H1 (cell line): ENCODE data around the gene GALNT2. TPM values are rescaled to one million over a fixed set of nuclear protein-coding genes. Genes with fewer than 3 reads are reported as not detected.

Experiments used
- CTCF ChIA-PET: fragments of 300-600 bp; sonication (Branson Sonifier 250); formaldehyde crosslinking; loops from one replicate; lab custom pipeline; 2021; ENCODE audit not compliant: partially characterized antibody; lab: Charles Lee
- POLR2A ChIA-PET: fragments of 300-600 bp; sonication (Branson Sonifier 250); formaldehyde crosslinking; loops from one replicate; lab custom pipeline; 2021; ENCODE audit warnings: inconsistent platforms; ENCODE audit not compliant: partially characterized antibody; lab: Charles Lee
- DNase-seq, 2 experiments: peaks; one replicate each; pipeline versions ENCODE4 v3.0.0 to v3.0.0-alpha.2; 2010 to 2022; ENCODE audit warnings: low spot score in 2 of 2, low read depth in 1 of 2, mixed read lengths in 1 of 2
- FAIRE-seq: peaks from 2 replicates; lab custom pipeline; 2011; peaks lifted over from hg19 to GRCh38; lab: Jason Lieb, UNC
- H2AFZ ChIP-seq: 2 replicates; pipeline ENCODE4 v1.8.1; 2012; ENCODE audit warnings: low read length, inconsistent platforms
- H2AK5ac ChIP-seq: 2 replicates; pipeline ENCODE4 v1.6.1; 2013; ENCODE audit warnings: low read depth, low read length
- H2BK120ac ChIP-seq: replicated peaks from 2 replicates; pipeline ENCODE3; 2013; ENCODE audit warnings: low read depth, low read length, inconsistent platforms
- H2BK12ac ChIP-seq: 2 replicates; pipeline ENCODE4 v1.6.1; 2013; ENCODE audit warnings: low read depth, low read length
- H2BK15ac ChIP-seq: 2 replicates; pipeline ENCODE4 v1.6.1; 2013; ENCODE audit warnings: low read length
- H2BK20ac ChIP-seq: 2 replicates; pipeline ENCODE4 v1.6.1; 2013; ENCODE audit warnings: low read length
- H2BK5ac ChIP-seq: 2 replicates; pipeline ENCODE4 v1.6.1; 2013; ENCODE audit warnings: low read depth, low read length
- H3K14ac ChIP-seq: 2 replicates; pipeline ENCODE4 v1.6.1; 2013; ENCODE audit warnings: inconsistent platforms; ENCODE audit not compliant: insufficient read length
- H3K18ac ChIP-seq: 2 replicates; pipeline ENCODE4 v1.6.1; 2013; ENCODE audit warnings: low read length; ENCODE audit errors: extremely low read depth
- H3K23ac ChIP-seq: 2 replicates; pipeline ENCODE4 v1.6.1; 2013; ENCODE audit warnings: inconsistent platforms; ENCODE audit not compliant: insufficient read length
- H3K23me2 ChIP-seq: 2 replicates; pipeline ENCODE4 v1.6.1; 2013; ENCODE audit warnings: low read depth, low read length
- H3K27ac ChIP-seq: 2 replicates; pipeline ENCODE4 v1.6.1; 2011; ENCODE audit warnings: low read depth, low read length, inconsistent platforms
- H3K27me3 ChIP-seq, 4 experiments: replicated peaks in 1 of 4; 1 replicate in 1 of 4; 2 replicates in 3 of 4; pipeline versions ENCODE4 v1.6.1 to v1.8.1; 2011 to 2013; ENCODE audit warnings: low read length in 3 of 4, mild to moderate bottlenecking in 3 of 4, inconsistent platforms in 2 of 4, mixed read lengths in 2 of 4, moderate library complexity in 1 of 4; ENCODE audit not compliant: control insufficient read depth in 3 of 4, insufficient read depth in 3 of 4; ENCODE audit errors: extremely low read depth in 1 of 4
- H3K36me3 ChIP-seq, 4 experiments: 2 replicates each; pipeline versions ENCODE4 v1.6.1 to v1.8.1; 2011 to 2013; ENCODE audit warnings: mild to moderate bottlenecking in 4 of 4, low read length in 3 of 4, moderate library complexity in 2 of 4, control low read depth in 1 of 4, inconsistent platforms in 1 of 4; ENCODE audit not compliant: insufficient read depth in 4 of 4, control insufficient read depth in 2 of 4
- H3K4ac ChIP-seq: replicated peaks from 2 replicates; pipeline ENCODE3; 2013; ENCODE audit warnings: low read length, low read depth, mixed read lengths, inconsistent platforms; ENCODE audit not compliant: insufficient read length
- H3K4me1 ChIP-seq, 4 experiments: replicated peaks in 1 of 4; 1 replicate in 1 of 4; 2 replicates in 3 of 4; pipeline versions ENCODE4 v1.6.1 to v1.8.1; 2011 to 2013; ENCODE audit warnings: low read length in 3 of 4, inconsistent platforms in 2 of 4, mixed read lengths in 1 of 4; ENCODE audit not compliant: insufficient read depth in 4 of 4, control insufficient read depth in 3 of 4
- H3K4me2 ChIP-seq, 2 experiments: 2 replicates each; pipeline versions ENCODE4 v1.6.1 to v1.8.1; 2011 to 2013; ENCODE audit warnings: low read depth in 2 of 2, low read length in 2 of 2, control low read depth in 1 of 2, inconsistent platforms in 1 of 2, mild to moderate bottlenecking in 1 of 2; ENCODE audit not compliant: insufficient read depth in 1 of 2
- H3K4me3 ChIP-seq, 4 experiments: fragments of 200-600, 300-600 bp in 1 of 4; sonication (generic), shearing (Covaris generic), sonication (Bioruptor Twin) in 1 of 4; 2 replicates each; pipeline versions ENCODE4 v1.5.1 to v1.8.1; 2011 to 2016; ENCODE audit warnings: low read length in 4 of 4, low read depth in 3 of 4, control low read depth in 2 of 4, inconsistent platforms in 2 of 4, mild to moderate bottlenecking in 2 of 4, mixed read lengths in 1 of 4, moderate library complexity in 1 of 4; ENCODE audit not compliant: insufficient read depth in 2 of 4; ENCODE audit errors: extremely low read depth in 1 of 4
- H3K56ac ChIP-seq: replicated peaks from 2 replicates; pipeline ENCODE3; 2013; ENCODE audit warnings: low read depth, mild to moderate bottlenecking, mixed read lengths, low read length, inconsistent platforms; ENCODE audit not compliant: insufficient read length
- H3K79me1 ChIP-seq: 2 replicates; pipeline ENCODE4 v1.6.1; 2013; ENCODE audit warnings: low read depth, low read length, control low read depth
- H3K79me2 ChIP-seq, 2 experiments: 2 replicates each; pipeline versions ENCODE4 v1.6.1 to v1.8.1; 2012 to 2013; ENCODE audit warnings: low read length in 2 of 2, mild to moderate bottlenecking in 2 of 2, inconsistent platforms in 1 of 2; ENCODE audit not compliant: insufficient read depth in 2 of 2, control insufficient read depth in 1 of 2
- H3K9ac ChIP-seq, 4 experiments: replicated peaks in 1 of 4; 1 replicate in 1 of 4; 2 replicates in 3 of 4; pipeline versions ENCODE4 v1.6.1 to v1.8.1; 2011 to 2013; ENCODE audit warnings: low read depth in 3 of 4, low read length in 3 of 4, control low read depth in 2 of 4, mild to moderate bottlenecking in 2 of 4, moderate library complexity in 2 of 4, inconsistent platforms in 1 of 4; ENCODE audit errors: extremely low read depth in 1 of 4
- H3K9me3 ChIP-seq, 2 experiments: 2 replicates each; pipeline versions ENCODE4 v1.6.1 to v1.8.1; 2012 to 2013; ENCODE audit warnings: mild to moderate bottlenecking in 2 of 2, moderate library complexity in 2 of 2, control low read depth in 1 of 2, inconsistent platforms in 1 of 2, low read depth in 1 of 2, low read length in 1 of 2, mixed read lengths in 1 of 2; ENCODE audit not compliant: insufficient read depth in 2 of 2
- H4K20me1 ChIP-seq, 2 experiments: replicated peaks in 1 of 2; 2 replicates each; pipeline versions ENCODE3 to v1.8.1; 2011 to 2013; ENCODE audit warnings: inconsistent platforms in 2 of 2, low read length in 2 of 2, mild to moderate bottlenecking in 1 of 2; ENCODE audit not compliant: insufficient read depth in 2 of 2, control insufficient read depth in 1 of 2
- H4K5ac ChIP-seq: 2 replicates; pipeline ENCODE4 v1.6.1; 2013; ENCODE audit warnings: low read length, low read depth, mixed read lengths, inconsistent platforms; ENCODE audit not compliant: insufficient read length
- H4K8ac ChIP-seq: 2 replicates; pipeline ENCODE4 v1.8.0; 2013; ENCODE audit warnings: mild to moderate bottlenecking, moderate library complexity, low read length, inconsistent platforms; ENCODE audit not compliant: insufficient read depth; ENCODE audit errors: extremely low read depth
- H4K91ac ChIP-seq: replicated peaks from 2 replicates; pipeline ENCODE3; 2013; ENCODE audit warnings: low read length, mixed read lengths, inconsistent platforms; ENCODE audit not compliant: insufficient read length
- BRCA1 ChIP-seq: IDR thresholded peaks from 2 replicates; pipeline ENCODE4 v1.6.1; 2012; ENCODE audit warnings: low read depth, low read length, improper control_type of control experiment
- CBX8 ChIP-seq: fragments of 300-800, 300-1000 bp; sonication (generic); IDR thresholded peaks from 2 replicates; pipeline ENCODE4 v1.7.1; 2016; ENCODE audit warnings: low read depth, low read length, borderline replicate concordance
- GABPA ChIP-seq: IDR thresholded peaks from 2 replicates; pipeline ENCODE4 v1.6.1; 2011; ENCODE audit warnings: mild to moderate bottlenecking, low read length, moderate library complexity, borderline replicate concordance; ENCODE audit not compliant: insufficient read depth
- PHF8 ChIP-seq: fragments of 200-600 bp; sonication (generic); conservative IDR thresholded peaks from 2 replicates; pipeline ENCODE4 v1.7.1; 2012; ENCODE audit warnings: low read depth, mild to moderate bottlenecking, inconsistent platforms, low read length, moderate library complexity
- RBBP5 ChIP-seq: IDR thresholded peaks from 2 replicates; pipeline ENCODE4 v1.7.1; 2012; ENCODE audit warnings: low read depth, mild to moderate bottlenecking, inconsistent platforms, low read length, moderate library complexity, borderline replicate concordance
- SP1 ChIP-seq: IDR thresholded peaks from 2 replicates; pipeline ENCODE4 v1.6.1; 2011; ENCODE audit warnings: low read depth, low read length
- WGBS, 2 experiments: shearing (Covaris generic) in 1 of 2; methylation state at CpG; one replicate each; pipeline versions ENCODE4 v1.1.6 to v1.1.7; 2013 to 2015; ENCODE audit warnings: low lambda C conversion rate in 2 of 2, mixed read lengths in 2 of 2, inconsistent platforms in 1 of 2, low coverage in 1 of 2, missing lambda C conversion rate in 1 of 2; ENCODE audit not compliant: insufficient replicate concordance in 2 of 2, insufficient coverage in 1 of 2, insufficient read length in 1 of 2; ENCODE audit errors: extremely low coverage in 1 of 2, missing lambda C conversion rate in 1 of 2; 5-methylcytosine and 5-hydroxymethylcytosine counted together
- polyA plus RNA-seq, 7 experiments: library from polyadenylated mRNA; depleted of rRNA in 3 of 7; stranded (reverse) in 5 of 7; unstranded in 2 of 7; fragments of >200 nt in 5 of 7; fragments of 200-250 nt in 2 of 7; gene quantifications; 1 replicate in 5 of 7; 2 replicates in 1 of 7; 4 replicates in 1 of 7; pipeline versions ENCODE4 v1.2.1 to v1.2.3, GENCODE V29; 2011 to 2013; ENCODE audit warnings: missing spikeins in 2 of 7, mixed read lengths in 2 of 7
- total RNA-seq: library from RNA; stranded (reverse); fragmentation: NEBNext Ultra II Directional; extraction: Animal tissue kit (Norgen Biotek cat#: 25700); gene quantifications from 2 replicates; pipeline ENCODE4 v1.2.1, GENCODE V29; 2021
- TF ChIP-seq, protein P1 (sequence below): IDR thresholded peaks from 2 replicates; pipeline ENCODE4 v1.6.1; 2012; ENCODE audit warnings: low read length, inconsistent platforms

GALNT2 gene
- total and polyA plus RNA-seq, 2 of the 8 experiments (the other 6 are each of a cell fraction or from before 2014, with no cell fraction given), result 34.5 to 75.3 TPM

- TF ChIP-seq, protein P1, sequence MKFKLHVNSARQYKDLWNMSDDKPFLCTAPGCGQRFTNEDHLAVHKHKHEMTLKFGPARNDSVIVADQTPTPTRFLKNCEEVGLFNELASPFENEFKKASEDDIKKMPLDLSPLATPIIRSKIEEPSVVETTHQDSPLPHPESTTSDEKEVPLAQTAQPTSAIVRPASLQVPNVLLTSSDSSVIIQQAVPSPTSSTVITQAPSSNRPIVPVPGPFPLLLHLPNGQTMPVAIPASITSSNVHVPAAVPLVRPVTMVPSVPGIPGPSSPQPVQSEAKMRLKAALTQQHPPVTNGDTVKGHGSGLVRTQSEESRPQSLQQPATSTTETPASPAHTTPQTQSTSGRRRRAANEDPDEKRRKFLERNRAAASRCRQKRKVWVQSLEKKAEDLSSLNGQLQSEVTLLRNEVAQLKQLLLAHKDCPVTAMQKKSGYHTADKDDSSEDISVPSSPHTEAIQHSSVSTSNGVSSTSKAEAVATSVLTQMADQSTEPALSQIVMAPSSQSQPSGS, result no peak
- TF ChIP-seq BRCA1 (no peak), SP1 (no peak), CBX8 (no peak), RBBP5 (no peak), GABPA (no peak), PHF8 (no peak)
- POLR2A ChIA-PET, result no interaction called here
Measured at GRCh38 chr1:230083053-230083452, 16.0 kb downstream of the GALNT2 start.

More at GRCh38 chr1:230083053-230083452, 16.0 kb downstream of the GALNT2 start:
- Histone ChIP-seq H3K56ac (no peak overlapping the region), H3K23ac (no peak overlapping the region), H3K4me2 (no peak overlapping the region), H3K27me3 (no peaks in the 10 kb centered on the region), H3K9me3 (peaks cover 8 to 9% of the 10 kb centered on the region in 2 experiments; a peak in 3 of 4 replicates), H3K4me1 (peaks cover 0 to 17% (median 5%) of the 10 kb centered on the region in 4 experiments; a peak in 5 of 7 replicates), H2BK20ac (no peak overlapping the region), H3K4me3 (no peak overlapping the region), H2BK120ac (no peak overlapping the region), H3K18ac (no peak overlapping the region), H4K8ac (no peak overlapping the region), H2BK5ac (no peak overlapping the region), H2BK15ac (no peak overlapping the region), H3K36me3 (no peaks in the 10 kb centered on the region), H3K4ac (no peak overlapping the region), H3K23me2 (no peaks in the 10 kb centered on the region), H3K79me1 (peaks cover 34% of the 10 kb centered on the region), H2BK12ac (no peak overlapping the region), H4K91ac (no peak overlapping the region), H4K5ac (no peak overlapping the region), H3K27ac (no peak overlapping the region), H3K79me2 (peaks cover 13 to 99% of the 10 kb centered on the region in 2 experiments; a peak in 3 of 4 replicates), H3K14ac (no peak overlapping the region), H4K20me1 (peaks cover 11 to 14% of the 10 kb centered on the region in 2 experiments), H3K9ac (no peak overlapping the region), H2AFZ (no peak overlapping the region), H2AK5ac (no peak overlapping the region)
- no peak for FAIRE-seq
- CTCF ChIA-PET, result interaction anchor here (0.6 to 2.8 kb wide), 5 partner anchors 10 to 173 kb away, joined by 3 to 8 read pairs (median 3); no protein-coding TSS in a partner anchor
- 90% methylated on average over 9 of the region's 9 CpGs; no CpG with 5 or more reads in 1 of the 2 experiments for WGBS, 2 experiments
- peak in 1 of 2 experiments; percentile 42 for DNase-seq
